ENCODE measurements around the gene NFATC1. TPM values are rescaled to one million over a fixed set of nuclear protein-coding genes. Genes with fewer than 3 reads are reported as not detected.
A peak's percentile ranks its signal among the peaks of the same experiment; 100 is the strongest.

The NFATC1 gene
- total and polyA plus RNA-seq, 9 donors: 7.0 to 17.1 (median 12.6) TPM

GRCh38 chr18:79423211-79424007 is 27.7 kb downstream of the NFATC1 start:
- H3K27ac ChIP-seq (ENCODE audit: low read length): no peak overlapping the region
- no peak overlapping the region for H3K4me3 ChIP-seq (ENCODE audit: low read length)
- WGBS (ENCODE audit: insufficient coverage): 78% methylated on average over 25 of the region's 26 CpGs
- peaks cover 19% of the 10 kb centered on the region for H3K36me3 ChIP-seq (ENCODE audit: control insufficient read depth, insufficient read depth, low read length)
- peaks cover 38% of the 10 kb centered on the region for H3K4me1 ChIP-seq (ENCODE audit: control insufficient read depth, insufficient read depth, low read length)
- no peaks in the 10 kb centered on the region for H3K9me3 ChIP-seq (replicated peaks; ENCODE audit: control insufficient read depth, low read depth, low read length)
- no peaks in the 10 kb centered on the region for H3K27me3 ChIP-seq (ENCODE audit: control insufficient read depth, insufficient read depth, low read length)
- DNase-seq: no peak

GRCh38 chr18:79424008-79424565 is 28.4 kb downstream of the NFATC1 start:
- WGBS (ENCODE audit: insufficient coverage): 67% methylated on average over 30 of the region's 30 CpGs
- DNase-seq: peak; percentile 67

GRCh38 chr18:79424880-79425568 is 29.3 kb downstream of the NFATC1 start:
- DNase-seq: no peak
- H3K27me3 ChIP-seq (ENCODE audit: control insufficient read depth, insufficient read depth, low read length): no peaks in the 10 kb centered on the region
- no peak overlapping the region for H3K27ac ChIP-seq (ENCODE audit: low read length)
- peaks cover 36% of the 10 kb centered on the region for H3K4me1 ChIP-seq (ENCODE audit: control insufficient read depth, insufficient read depth, low read length)
- H3K36me3 ChIP-seq (ENCODE audit: control insufficient read depth, insufficient read depth, low read length): peaks cover 19% of the 10 kb centered on the region
- H3K4me3 ChIP-seq (ENCODE audit: low read length): no peak overlapping the region
- H3K9me3 ChIP-seq (replicated peaks; ENCODE audit: control insufficient read depth, low read depth, low read length): no peaks in the 10 kb centered on the region
- 68% methylated on average over 18 of the region's 19 CpGs for WGBS (ENCODE audit: insufficient coverage)

More at GRCh38 chr18:79424008-79424565, 28.4 kb downstream of the NFATC1 start:
- no peaks in the 10 kb centered on the region for H3K9me3 ChIP-seq (replicated peaks; ENCODE audit: control insufficient read depth, low read depth, low read length)
- peaks cover 36% of the 10 kb centered on the region for H3K4me1 ChIP-seq (ENCODE audit: control insufficient read depth, insufficient read depth, low read length)
- H3K4me3 ChIP-seq (ENCODE audit: low read length): no peak overlapping the region
- H3K27me3 ChIP-seq (ENCODE audit: control insufficient read depth, insufficient read depth, low read length): no peaks in the 10 kb centered on the region
- H3K36me3 ChIP-seq (ENCODE audit: control insufficient read depth, insufficient read depth, low read length): peaks cover 19% of the 10 kb centered on the region
- no peak overlapping the region for H3K27ac ChIP-seq (ENCODE audit: low read length)

- Histone ChIP-seq H3K27me3 (ENCODE audit: control insufficient read depth, insufficient read depth, low read length) (no peaks in the 10 kb centered on the region), H3K9me3 (replicated peaks; ENCODE audit: control insufficient read depth, low read depth, low read length) (no peaks in the 10 kb centered on the region), H3K4me3 (ENCODE audit: low read length) (no peak overlapping the region), H3K27ac (ENCODE audit: low read length) (no peak overlapping the region), H3K36me3 (ENCODE audit: control insufficient read depth, insufficient read depth, low read length) (peaks cover 15% of the 10 kb centered on the region), H3K4me1 (ENCODE audit: control insufficient read depth, insufficient read depth, low read length) (peaks cover 36% of the 10 kb centered on the region)
- DNase-seq: no peak
- WGBS (ENCODE audit: insufficient coverage): 60% methylated on average over 3 of the region's 12 CpGs
Observed at GRCh38 chr18:79425569-79425886, 29.8 kb downstream of the NFATC1 start.

GRCh38 chr18:79426376-79427300 is 30.9 kb downstream of the NFATC1 start:
- H3K4me3 ChIP-seq (ENCODE audit: low read length): no peak overlapping the region
- WGBS (ENCODE audit: insufficient coverage): 70% methylated on average over 34 of the region's 37 CpGs
- H3K27ac ChIP-seq (ENCODE audit: low read length): no peak overlapping the region
- peaks cover 5% of the 10 kb centered on the region for H3K36me3 ChIP-seq (ENCODE audit: control insufficient read depth, insufficient read depth, low read length)
- H3K9me3 ChIP-seq (replicated peaks; ENCODE audit: control insufficient read depth, low read depth, low read length): no peaks in the 10 kb centered on the region
- DNase-seq: no peak
- H3K27me3 ChIP-seq (ENCODE audit: control insufficient read depth, insufficient read depth, low read length): no peaks in the 10 kb centered on the region
- H3K4me1 ChIP-seq (ENCODE audit: control insufficient read depth, insufficient read depth, low read length): peaks cover 33% of the 10 kb centered on the region

GRCh38 chr18:79427368-79428225 is 31.9 kb downstream of the NFATC1 start:
- no peaks in the 10 kb centered on the region for H3K9me3 ChIP-seq (replicated peaks; ENCODE audit: control insufficient read depth, low read depth, low read length)
- WGBS (ENCODE audit: insufficient coverage): 45% methylated on average over 24 of the region's 29 CpGs
- H3K27me3 ChIP-seq (ENCODE audit: control insufficient read depth, insufficient read depth, low read length): no peaks in the 10 kb centered on the region
- DNase-seq: no peak
- no peak overlapping the region for H3K4me3 ChIP-seq (ENCODE audit: low read length)
- H3K36me3 ChIP-seq (ENCODE audit: control insufficient read depth, insufficient read depth, low read length): peaks cover 2% of the 10 kb centered on the region
- H3K4me1 ChIP-seq (ENCODE audit: control insufficient read depth, insufficient read depth, low read length): peaks cover 27% of the 10 kb centered on the region
- H3K27ac ChIP-seq (ENCODE audit: low read length): no peak overlapping the region

GRCh38 chr18:79428287-79428686 is 32.6 kb downstream of the NFATC1 start:
- peaks cover under 1% of the 10 kb centered on the region for H3K36me3 ChIP-seq (ENCODE audit: control insufficient read depth, insufficient read depth, low read length)
- no peak overlapping the region for H3K4me3 ChIP-seq (ENCODE audit: low read length)
- no peaks in the 10 kb centered on the region for H3K27me3 ChIP-seq (ENCODE audit: control insufficient read depth, insufficient read depth, low read length)
- DNase-seq: no peak
- 86% methylated on average over 5 of the region's 10 CpGs for WGBS (ENCODE audit: insufficient coverage)
- H3K9me3 ChIP-seq (replicated peaks; ENCODE audit: control insufficient read depth, low read depth, low read length): no peaks in the 10 kb centered on the region
- H3K4me1 ChIP-seq (ENCODE audit: control insufficient read depth, insufficient read depth, low read length): peaks cover 25% of the 10 kb centered on the region
- H3K27ac ChIP-seq (ENCODE audit: low read length): no peak overlapping the region

- Histone ChIP-seq H3K4me1 (ENCODE audit: control insufficient read depth, insufficient read depth, low read length) (peaks cover 18% of the 10 kb centered on the region), H3K27ac (ENCODE audit: low read length) (no peak overlapping the region), H3K4me3 (ENCODE audit: low read length) (no peak overlapping the region), H3K36me3 (ENCODE audit: control insufficient read depth, insufficient read depth, low read length) (peaks cover 10% of the 10 kb centered on the region), H3K9me3 (replicated peaks; ENCODE audit: control insufficient read depth, low read depth, low read length) (no peaks in the 10 kb centered on the region), H3K27me3 (ENCODE audit: control insufficient read depth, insufficient read depth, low read length) (no peaks in the 10 kb centered on the region)
- no peak for DNase-seq
- WGBS (ENCODE audit: insufficient coverage): 91% methylated on average over 6 of the region's 14 CpGs
Observed at GRCh38 chr18:79429381-79429780, 33.7 kb downstream of the NFATC1 start.

GRCh38 chr18:79429785-79430281 is 34.1 kb downstream of the NFATC1 start:
- Histone ChIP-seq H3K4me1 (ENCODE audit: control insufficient read depth, insufficient read depth, low read length) (peaks cover 22% of the 10 kb centered on the region), H3K9me3 (replicated peaks; ENCODE audit: control insufficient read depth, low read depth, low read length) (no peaks in the 10 kb centered on the region), H3K36me3 (ENCODE audit: control insufficient read depth, insufficient read depth, low read length) (peaks cover 12% of the 10 kb centered on the region), H3K4me3 (ENCODE audit: low read length) (no peak overlapping the region), H3K27ac (ENCODE audit: low read length) (no peak overlapping the region), H3K27me3 (ENCODE audit: control insufficient read depth, insufficient read depth, low read length) (no peaks in the 10 kb centered on the region)
- WGBS (ENCODE audit: insufficient coverage): 88% methylated on average over 21 of the region's 27 CpGs
- no peak for DNase-seq

All from muscle of leg (tissue), 11 donors.